Stimulated activated CD8-positive, alpha-beta memory T cell treated with anti-CD3 and anti-CD28 coated beads, Interleukin-7, amount 100 ng/mL, for 4 hours (primary cell): ENCODE results near the gene KRTAP9-2.
"Not testable (repeated sequence)": the region's sequence is repeated elsewhere in the genome, so short reads cannot be mapped to it uniquely, and the experiment has no call there.

Experiments
- DNase-seq, 2 donors: peaks; one replicate each; pipeline ENCODE4 v3.0.0-alpha.2; 2020; ENCODE audit warnings: low read depth in 2 of 2

The KRTAP9-2 gene

DNA sequence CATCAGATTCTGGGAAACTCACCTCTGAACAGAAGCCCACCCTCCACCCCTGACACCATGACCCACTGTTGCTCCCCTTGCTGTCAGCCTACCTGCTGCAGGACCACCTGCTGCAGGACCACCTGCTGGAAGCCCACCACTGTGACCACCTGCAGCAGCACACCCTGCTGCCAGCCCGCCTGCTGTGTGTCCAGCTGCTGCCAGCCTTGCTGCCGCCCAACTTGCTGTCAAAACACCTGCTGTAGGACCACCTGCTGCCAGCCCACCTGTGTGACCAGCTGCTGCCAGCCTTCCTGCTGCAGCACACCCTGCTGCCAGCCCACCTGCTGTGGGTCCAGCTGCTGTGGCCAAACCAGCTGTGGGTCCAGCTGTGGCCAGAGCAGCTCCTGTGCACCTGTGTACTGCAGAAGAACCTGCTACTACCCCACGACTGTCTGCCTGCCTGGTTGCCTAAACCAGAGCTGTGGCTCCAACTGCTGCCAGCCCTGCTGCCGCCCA is at the start of gene KRTAP9-2:
Gene KRTAP9-2 (plus strand): TSS at position 51 of the 498 bp plus-strand sequence. CDS start 7 bp downstream, at position 58.
- DNase-seq, result not testable (repeated sequence)

DNA sequence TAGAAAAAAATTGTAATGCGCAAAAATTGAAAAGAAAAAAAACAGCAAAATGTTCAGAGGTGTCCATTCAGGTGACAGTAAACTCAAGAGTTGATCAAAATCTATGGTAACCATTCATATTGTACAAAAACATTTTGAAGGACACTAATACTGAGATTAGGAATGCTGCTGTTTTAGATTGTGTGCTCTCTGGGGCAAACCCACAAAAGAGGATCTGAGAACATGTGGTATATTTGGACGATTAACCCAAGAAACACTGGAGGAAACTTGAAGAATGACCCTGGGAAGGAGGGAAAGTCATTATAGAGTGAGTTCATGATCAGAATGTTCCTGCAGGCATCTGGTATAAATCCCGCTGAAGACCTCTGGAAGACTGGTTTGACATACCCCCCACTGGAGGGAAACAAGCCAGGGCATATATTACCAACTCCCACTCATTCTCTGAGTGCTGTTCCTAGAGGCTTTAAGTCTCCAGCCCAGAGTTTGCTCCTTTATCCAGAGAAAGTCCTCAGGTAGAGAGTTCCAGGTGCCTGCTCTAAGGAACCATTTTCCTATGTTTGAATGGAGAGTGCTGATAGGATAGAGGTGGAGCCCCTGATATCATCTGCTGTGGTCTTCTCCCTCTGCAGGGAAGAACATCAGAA is 49.6 kb upstream of the KRTAP9-2 start:
- DNase-seq, result no peak

DNA sequence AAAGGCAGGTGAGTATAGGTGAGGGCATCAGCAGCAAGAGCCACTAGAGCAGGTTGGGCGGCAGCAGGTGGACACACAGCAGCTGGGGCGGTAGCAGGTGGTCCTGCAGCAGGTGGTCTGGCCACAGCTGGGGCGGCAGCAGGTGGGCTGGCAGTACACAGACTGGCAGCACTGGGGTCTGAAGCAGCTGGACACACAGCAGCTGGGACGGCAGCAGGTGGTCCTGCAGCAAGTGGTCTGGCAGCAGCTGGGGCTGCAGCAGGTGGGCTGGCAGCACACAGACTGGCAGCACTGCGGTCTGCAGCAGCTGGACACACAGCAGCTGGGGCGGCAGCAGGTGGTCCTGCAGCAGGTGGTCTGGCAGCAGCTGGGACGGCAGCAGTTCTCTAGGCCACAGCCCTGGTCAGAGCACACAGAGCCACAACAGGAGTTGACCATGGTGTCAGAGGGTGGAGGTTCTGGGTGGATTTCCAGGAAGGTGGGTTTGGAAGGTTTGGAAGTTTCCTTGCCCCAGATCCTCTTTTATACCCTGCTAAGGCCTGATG is 48.6 kb upstream of the KRTAP9-2 start, which contains the start of gene KRTAP4-2:
Gene KRTAP4-2 (minus strand): TSS at position 495 of the 545 bp plus-strand sequence. CDS start 57 bp downstream, at position 438.
- no peak for DNase-seq

DNA sequence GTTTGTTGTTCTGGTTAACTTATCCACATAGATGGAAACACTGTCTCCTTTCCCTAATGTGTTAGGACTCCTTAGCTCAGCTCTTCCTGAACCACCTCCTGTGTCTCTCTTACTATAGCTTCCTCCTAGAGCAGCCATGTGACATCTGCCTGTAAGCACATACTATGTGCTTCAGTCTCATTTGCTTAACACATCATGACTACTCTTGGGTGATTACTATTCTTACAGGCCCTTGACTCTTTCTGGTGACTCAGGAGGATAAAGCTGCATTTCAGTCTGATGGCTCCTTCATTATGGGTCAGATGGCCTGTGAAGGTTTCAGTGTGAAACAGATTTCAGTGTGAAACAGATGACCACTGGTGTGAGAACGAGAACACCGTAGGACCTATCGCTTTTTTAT is 48.1 kb upstream of the KRTAP9-2 start:
- no peak for DNase-seq

GRCh38 chr17:41178843-41179616 is 47.4 kb upstream of the KRTAP9-2 start:
- no peak for DNase-seq

- no peak for DNase-seq
Observed at GRCh38 chr17:41184480-41184961, 41.9 kb upstream of the KRTAP9-2 start, which contains the start of gene KRTAP4-1. Gene KRTAP4-1, minus strand, starts transcription at chr17:41184911. Its CDS starts 57 bp downstream, at chr17:41184854.

- DNase-seq, result no peak
Observed at GRCh38 chr17:41185001-41185400, 41.4 kb upstream of the KRTAP9-2 start.

- DNase-seq, result no peak
Observed at GRCh38 chr17:41186872-41187271, 39.6 kb upstream of the KRTAP9-2 start.

DNA sequence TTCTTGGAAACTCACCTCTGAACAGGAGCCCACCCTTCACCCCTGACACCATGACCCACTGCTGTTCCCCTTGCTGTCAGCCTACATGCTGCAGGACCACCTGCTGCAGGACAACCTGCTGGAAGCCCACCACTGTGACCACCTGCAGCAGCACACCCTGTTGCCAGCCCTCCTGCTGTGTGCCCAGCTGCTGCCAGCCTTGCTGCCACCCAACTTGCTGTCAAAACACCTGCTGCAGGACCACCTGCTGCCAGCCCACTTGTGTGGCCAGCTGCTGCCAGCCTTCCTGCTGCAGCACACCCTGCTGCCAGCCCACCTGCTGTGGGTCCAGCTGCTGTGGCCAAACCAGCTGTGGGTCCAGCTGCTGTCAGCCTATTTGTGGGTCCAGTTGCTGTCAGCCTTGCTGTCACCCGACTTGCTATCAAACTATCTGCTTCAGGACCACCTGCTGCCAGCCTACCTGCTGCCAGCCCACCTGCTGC is 36.6 kb upstream of the KRTAP9-2 start, which contains the start of gene KRTAP9-1:
Gene KRTAP9-1 (plus strand): TSS at position 51 of the 482 bp plus-strand sequence. CDS start 0 bp downstream, at position 51.
- DNase-seq, result not testable (repeated sequence)

- DNase-seq, result no peak
Observed at GRCh38 chr17:41190328-41190727, 36.1 kb upstream of the KRTAP9-2 start.

DNA sequence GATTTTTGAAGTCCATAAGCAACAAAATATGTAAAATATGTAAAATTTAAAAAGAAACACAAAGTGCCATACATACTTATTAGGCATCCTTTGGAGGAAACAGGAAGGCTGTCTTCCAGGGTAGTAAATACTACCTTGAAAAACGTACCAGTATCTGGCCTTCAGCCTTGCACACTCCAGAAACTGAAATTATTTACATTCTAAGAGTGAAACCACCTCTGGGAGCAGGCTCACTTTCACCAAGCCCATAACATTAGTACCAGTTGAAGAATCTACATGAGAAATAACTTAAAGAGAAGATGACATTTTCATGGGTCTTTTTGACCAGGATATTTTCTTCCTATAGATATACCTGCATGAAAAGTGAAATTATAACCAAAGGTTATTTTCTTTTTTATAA is 30.4 kb upstream of the KRTAP9-2 start:
- DNase-seq, result no peak

- no peak for DNase-seq
Observed at GRCh38 chr17:41199421-41200078, 26.9 kb upstream of the KRTAP9-2 start.

- DNase-seq, result no peak
Observed at GRCh38 chr17:41211845-41212466, 14.5 kb upstream of the KRTAP9-2 start.

DNA sequence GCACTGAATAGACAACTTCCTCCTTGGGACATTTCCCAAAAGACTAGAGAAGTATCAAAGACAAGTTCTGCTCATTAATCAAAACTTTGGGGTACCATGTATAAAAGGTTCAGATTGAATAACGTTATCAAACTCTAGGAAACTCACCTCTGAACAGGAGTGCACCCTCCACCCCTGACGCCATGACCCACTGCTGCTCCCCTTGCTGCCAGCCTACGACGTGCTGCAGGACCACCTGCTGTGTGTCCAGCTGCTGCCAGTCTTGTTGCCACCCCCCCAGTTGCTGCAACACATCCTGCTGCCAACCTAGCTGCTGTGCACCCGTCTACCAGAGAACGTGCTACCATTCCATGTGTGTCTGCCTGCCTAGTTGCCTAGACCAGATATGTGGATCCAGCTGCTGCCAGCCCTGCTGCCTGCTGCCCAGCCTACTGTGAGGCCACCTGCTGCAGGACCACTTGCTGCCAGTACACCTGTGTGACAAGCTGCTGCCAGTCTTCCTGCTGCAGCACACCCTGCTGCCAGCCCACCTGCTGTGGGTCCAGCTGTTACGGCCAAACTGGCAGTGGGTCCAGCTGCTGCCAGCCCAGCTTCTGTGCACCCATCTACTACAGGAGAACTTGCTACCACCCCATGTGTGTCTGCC is 13.8 kb upstream of the KRTAP9-2 start:
- DNase-seq, result no peak

DNA sequence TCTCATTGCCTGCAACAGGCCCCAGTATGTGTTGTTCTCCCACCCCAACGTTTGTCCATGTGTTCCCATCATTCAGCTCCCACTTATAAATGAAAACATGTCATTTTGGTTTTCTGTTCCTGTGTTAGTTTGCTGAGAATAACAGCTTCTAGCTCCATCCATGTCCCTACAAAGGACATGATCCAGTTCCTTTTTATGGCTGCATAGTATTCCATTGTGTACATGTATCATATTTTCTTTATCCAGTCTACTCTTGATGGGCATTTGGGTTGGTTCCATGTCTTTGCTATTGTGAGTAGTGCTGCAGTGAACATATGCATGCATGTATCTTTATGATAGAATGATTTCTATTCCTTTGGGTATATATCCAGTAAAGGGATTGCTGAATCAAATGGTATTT is 10.8 kb upstream of the KRTAP9-2 start:
- DNase-seq, result no peak

- no peak for DNase-seq
Observed at GRCh38 chr17:41223821-41224220, 2.6 kb upstream of the KRTAP9-2 start.

- DNase-seq, result no peak
Observed at GRCh38 chr17:41226051-41226450, 397 bp upstream of the KRTAP9-2 start.

- no peak for DNase-seq
Observed at GRCh38 chr17:41230094-41230493, 3.6 kb downstream of the KRTAP9-2 start.

DNA sequence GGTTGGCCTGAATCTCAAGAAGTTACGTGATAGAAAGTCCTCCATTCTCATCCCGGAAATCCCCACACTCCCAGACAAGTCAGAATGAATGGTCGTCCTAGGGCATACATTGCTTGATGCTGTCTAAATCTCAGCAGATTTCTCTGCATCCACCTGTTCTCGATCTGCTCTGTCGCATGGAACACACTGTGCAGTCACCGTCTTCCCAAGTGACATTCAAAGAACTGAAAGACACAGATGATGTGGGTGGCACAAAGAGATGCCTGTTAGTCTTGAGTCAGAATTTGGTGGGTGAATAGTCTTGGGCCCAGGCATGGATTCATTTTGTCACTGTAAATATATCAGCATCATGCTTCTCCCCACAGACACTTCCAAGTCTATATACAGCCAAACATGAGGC is 5.3 kb downstream of the KRTAP9-2 start:
- no peak for DNase-seq

DNA sequence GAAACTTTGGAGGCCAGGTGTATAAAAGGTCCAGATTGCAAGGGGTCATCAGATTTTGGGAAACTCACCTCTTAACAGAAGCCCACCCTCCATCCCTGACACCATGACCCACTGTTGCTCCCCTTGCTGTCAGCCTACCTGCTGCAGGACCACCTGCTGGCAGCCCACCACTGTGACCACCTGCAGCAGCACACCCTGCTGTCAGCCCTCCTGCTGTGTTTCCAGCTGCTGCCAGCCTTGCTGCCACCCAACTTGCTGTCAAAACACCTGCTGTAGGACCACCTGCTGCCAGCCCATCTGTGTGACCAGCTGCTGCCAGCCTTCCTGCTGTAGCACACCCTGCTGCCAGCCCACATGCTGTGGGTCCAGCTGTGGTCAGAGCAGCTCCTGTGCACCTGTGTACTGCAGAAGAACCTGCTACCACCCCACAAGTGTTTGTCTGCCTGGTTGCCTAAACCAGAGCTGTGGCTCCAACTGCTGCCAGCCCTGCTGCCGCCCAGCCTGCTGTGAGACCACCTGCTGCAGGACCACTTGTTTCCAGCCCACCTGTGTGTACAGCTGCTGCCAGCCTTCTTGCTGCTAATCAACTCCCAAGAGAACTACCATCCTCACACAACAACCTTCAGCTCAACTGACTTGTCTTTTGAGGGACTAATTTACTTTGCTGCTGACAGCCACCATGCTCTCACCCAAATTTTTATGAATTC is 6.1 kb downstream of the KRTAP9-2 start, which contains the start of gene KRTAP9-3:
Gene KRTAP9-3 (plus strand): TSS at position 51 of the 707 bp plus-strand sequence. CDS start 53 bp downstream, at position 104.
- DNase-seq, result not testable (repeated sequence)
